IPS-18c (cell line): Measurements from ENCODE around the gene SORD.
"Not testable (repeated sequence)": the region's sequence is repeated elsewhere in the genome, so short reads cannot be mapped to it uniquely, and the experiment has no call there.

Experiments used
- H3K4me3 ChIP-seq: 2 replicates; pipeline ENCODE4 v1.7.0; 2013; ENCODE audit warnings: low read depth, mild to moderate bottlenecking, low read length, moderate library complexity; ENCODE audit not compliant: insufficient read depth
- H3K9me3 ChIP-seq: one replicate; pipeline ENCODE4 v1.6.1; 2013; ENCODE audit warnings: mild to moderate bottlenecking, low read length, moderate library complexity; ENCODE audit not compliant: control insufficient read depth, insufficient read depth

Gene SORD

GRCh38 chr15:45042859-45043258, 19.9 kb downstream of the SORD start:
- not testable (repeated sequence) for H3K9me3 ChIP-seq, H3K4me3 ChIP-seq

DNA sequence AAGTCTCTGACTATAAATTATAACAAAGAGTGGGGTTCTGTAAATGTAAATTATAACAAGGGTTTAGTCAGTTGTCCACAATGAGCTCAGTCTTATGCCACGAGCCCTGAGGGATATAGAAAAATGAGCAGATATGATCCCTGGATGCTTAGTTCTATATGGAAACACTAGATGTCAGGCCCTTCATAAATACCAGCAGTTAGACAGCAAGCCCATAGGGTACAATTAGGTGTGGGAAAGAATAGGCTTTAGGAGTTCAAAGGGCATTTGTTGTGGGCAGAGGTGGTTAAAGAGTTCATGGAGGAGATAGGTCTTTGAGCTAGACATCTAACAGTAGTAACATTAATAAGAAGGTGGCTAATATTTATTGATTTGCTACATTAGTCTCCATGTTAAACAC, 21.3 kb downstream of the SORD start:
- H3K4me3 ChIP-seq, H3K9me3 ChIP-seq: not testable (repeated sequence)

GRCh38 chr15:45048449-45048793, 25.4 kb downstream of the SORD start:
- H3K4me3 ChIP-seq, H3K9me3 ChIP-seq: not testable (repeated sequence)

- H3K9me3 ChIP-seq = peaks cover 9% of the 10 kb centered on the region
These were observed 26.0 kb downstream of the SORD start for GRCh38 chr15:45048794-45049631.

GRCh38 chr15:45050587-45050986, 27.6 kb downstream of the SORD start:
- peaks cover 9% of the 10 kb centered on the region for H3K9me3 ChIP-seq
- no peak overlapping the region for H3K4me3 ChIP-seq

More at GRCh38 chr15:45048794-45049631, 26.0 kb downstream of the SORD start:
- H3K4me3 ChIP-seq = no peak overlapping the region

DNA sequence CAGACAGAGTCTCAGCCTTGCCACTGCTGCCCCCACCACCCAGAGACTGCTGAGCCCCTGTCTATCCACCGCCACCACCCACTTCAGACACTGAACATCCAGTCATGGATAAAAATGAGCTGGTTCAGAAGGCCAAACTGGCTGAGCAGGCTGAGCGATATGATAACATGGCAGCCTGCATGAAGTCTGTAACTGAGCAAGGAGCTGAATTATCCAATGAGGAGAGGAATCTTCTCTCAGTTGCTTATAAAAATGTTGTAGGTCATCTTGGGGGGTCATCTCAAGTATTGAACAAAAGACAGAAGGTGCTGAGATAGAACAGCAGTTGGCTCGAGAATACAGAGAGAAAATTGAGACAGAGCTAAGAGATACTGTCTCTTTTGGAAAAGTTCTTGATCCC, 29.7 kb downstream of the SORD start:
- not testable (repeated sequence) for H3K4me3 ChIP-seq, H3K9me3 ChIP-seq

- H3K4me3 ChIP-seq, H3K9me3 ChIP-seq: not testable (repeated sequence)
These were observed 36.0 kb downstream of the SORD start for GRCh38 chr15:45058690-45059675.

GRCh38 chr15:45062301-45062700, 39.3 kb downstream of the SORD start:
- not testable (repeated sequence) for H3K4me3 ChIP-seq, H3K9me3 ChIP-seq

DNA sequence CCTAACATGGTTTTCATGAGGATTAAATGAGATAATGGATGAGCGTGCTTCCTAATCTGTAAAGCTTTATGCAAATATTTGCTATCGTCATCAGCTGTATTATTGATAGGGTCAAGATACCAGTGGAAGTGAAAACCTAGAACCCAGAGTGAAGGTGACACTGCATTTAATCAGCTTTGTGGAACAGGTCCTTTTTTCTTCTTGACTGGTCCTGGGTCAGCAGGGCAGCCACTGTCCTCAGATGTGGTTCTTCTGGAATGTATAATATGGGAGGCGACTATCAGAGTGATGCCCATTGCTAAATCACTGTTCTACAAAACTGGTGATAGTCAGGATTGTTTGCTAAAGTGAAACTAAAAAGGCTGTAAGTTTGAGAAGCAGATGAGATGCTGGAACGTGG, 41.4 kb downstream of the SORD start:
- no peaks in the 10 kb centered on the region for H3K9me3 ChIP-seq
- H3K4me3 ChIP-seq = no peak overlapping the region

GRCh38 chr15:45069942-45070360, 47.0 kb downstream of the SORD start:
- H3K4me3 ChIP-seq, H3K9me3 ChIP-seq: not testable (repeated sequence)

DNA sequence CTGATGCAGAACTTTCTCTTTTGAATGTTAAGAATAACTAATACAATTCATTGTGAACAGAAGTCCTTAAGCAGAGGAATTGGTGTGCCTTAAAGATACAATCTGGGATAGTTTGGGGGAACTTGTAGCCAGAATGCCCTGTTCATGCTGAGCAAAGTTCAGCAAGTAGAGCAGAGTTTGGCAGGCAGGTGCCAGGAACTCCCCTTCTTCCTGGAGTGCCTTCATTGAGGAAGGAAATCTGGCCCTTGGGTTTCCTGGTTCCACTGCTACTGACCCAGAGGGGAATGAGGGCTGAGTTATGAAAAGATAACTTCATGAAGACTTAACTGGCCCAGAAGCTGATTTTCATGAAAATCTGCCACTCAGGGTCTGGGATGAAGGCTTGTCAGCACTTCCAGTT, 50.6 kb downstream of the SORD start:
- H3K4me3 ChIP-seq = not testable (repeated sequence)

DNA sequence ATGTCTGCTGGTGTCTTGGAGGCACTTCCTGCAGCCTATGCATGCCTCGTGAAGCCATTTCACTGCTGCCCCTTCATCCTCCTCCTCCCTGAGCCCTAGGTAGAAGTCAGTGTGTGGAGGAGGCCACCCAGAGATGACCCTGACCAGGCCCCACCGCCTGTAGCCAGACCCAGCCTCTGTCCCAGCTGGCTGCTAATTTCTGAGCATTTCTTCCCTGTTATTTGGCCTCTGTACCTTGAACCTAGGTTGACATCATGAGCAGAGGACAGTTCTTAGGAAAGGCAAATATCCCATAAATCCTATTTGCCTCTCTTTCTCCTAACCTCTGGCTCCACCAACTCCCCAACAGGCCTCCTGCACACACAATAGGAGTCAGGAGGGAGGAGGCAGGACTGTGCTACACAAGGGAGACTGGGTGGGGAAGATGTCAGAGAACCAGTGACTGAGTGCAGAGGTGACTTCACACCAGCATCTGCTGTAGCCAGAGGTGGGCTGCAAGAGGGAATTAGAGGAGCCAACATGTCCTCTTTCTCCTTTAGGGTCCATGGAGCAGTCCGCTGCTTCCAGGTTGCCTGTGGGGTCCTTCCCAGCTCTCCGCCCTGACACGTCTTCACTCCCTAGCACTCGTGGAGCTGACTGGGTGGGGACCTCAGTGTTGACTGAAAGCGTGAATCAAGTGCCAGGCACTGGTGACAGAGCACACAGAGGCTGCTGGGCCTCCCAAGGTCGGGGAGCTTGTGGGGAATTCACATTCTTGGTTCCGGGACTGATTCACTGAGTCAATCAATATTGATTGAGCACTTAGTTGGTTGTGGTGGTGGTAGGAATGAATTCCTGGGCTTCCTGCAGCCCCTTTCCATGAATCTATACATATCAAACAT, 52.7 kb downstream of the SORD start:
- H3K9me3 ChIP-seq, H3K4me3 ChIP-seq: not testable (repeated sequence)

More for the DNA sequence above, 50.6 kb downstream of the SORD start:
- not testable (repeated sequence) for H3K9me3 ChIP-seq

DNA sequence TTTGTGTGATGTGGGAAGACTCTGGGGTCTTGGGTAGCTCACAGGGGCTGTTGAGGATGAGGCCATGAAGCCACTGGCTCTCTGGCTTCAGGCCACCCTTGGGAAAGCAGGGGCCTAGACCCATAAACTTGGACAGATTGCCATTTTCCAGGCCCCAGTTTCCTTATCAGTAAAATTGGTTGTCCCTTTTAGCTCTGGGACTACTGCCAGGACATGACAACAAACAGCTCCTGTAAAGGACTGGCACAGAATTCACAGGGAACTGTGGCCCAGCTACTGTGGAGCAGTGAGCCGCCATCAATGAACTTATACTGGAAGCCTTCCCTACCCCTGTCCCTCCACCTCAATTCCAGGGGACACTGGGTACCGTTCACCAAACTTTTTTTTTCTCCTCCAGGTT, 54.4 kb downstream of the SORD start:
- H3K9me3 ChIP-seq, H3K4me3 ChIP-seq: not testable (repeated sequence)

GRCh38 chr15:45079201-45079600, 56.2 kb downstream of the SORD start:
- H3K9me3 ChIP-seq, H3K4me3 ChIP-seq: not testable (repeated sequence)

DNA sequence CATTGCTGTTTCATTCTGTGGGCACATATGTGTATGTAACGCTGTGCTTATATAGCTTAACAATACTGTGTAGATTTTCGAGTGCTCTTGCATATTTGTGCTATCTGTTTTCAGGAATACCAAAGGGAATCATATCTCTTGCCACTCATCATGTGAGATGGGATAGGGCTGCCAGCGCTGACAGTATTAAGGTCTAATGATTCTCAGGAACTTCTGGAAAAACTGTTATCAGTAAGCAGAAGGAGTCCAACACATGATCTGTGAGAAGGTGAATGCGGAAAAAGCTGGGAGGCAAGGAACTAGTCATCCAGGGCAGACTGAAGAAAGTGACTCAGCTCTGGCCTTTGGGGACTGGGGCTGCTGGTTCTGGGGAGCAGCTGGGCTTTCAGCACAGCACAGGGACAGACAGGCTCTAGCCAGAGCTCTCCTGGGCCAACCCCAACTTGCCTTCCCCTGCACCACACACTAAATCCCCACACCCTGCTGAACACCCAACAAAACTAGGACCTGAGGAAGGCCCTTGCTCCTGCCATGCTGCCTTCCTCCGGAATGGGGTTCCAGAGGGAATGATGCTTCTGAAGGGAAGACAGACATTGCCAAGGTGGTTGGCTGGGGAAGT, 56.7 kb downstream of the SORD start:
- H3K4me3 ChIP-seq, H3K9me3 ChIP-seq: not testable (repeated sequence)

DNA sequence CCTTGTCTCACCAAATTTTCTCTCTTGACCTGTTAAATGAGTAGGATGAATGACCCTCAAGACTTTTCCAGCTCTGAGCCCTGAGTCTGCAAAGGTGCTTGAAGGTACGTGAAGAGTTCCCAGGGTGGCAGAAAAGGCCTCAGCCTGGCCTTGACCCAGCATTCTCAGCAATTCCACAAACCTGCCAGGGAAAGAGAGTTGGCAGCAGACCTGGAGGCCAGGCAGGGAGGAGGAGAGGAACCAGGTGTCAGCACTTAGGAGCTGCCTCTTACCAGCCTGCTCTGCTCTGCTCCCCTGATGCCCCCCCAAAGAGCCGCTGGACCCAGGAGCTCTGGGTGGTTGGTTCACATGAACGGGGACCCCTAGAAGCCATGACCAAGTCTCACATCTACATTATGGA, 57.6 kb downstream of the SORD start:
- not testable (repeated sequence) for H3K4me3 ChIP-seq, H3K9me3 ChIP-seq

GRCh38 chr15:45082412-45082811, 59.4 kb downstream of the SORD start:
- H3K4me3 ChIP-seq, H3K9me3 ChIP-seq: not testable (repeated sequence)
